Endothelial cell of umbilical vein (primary cell): Measurements from ENCODE around the gene ATXN1. TPM values are rescaled to one million over a fixed set of nuclear protein-coding genes. Genes with fewer than 3 reads are reported as not detected.

Experiments
- BruUV-seq: library from RNA; stranded (reverse); fragments of 400-500 nt; replicated peaks from 2 replicates; lab custom pipeline; 2021; lab: Mats Ljungman, UMichigan
- CTCF ChIA-PET: fragments of 300-600, 350-600 bp; sonication (Branson Sonifier 250); formaldehyde crosslinking; loops from one replicate; lab custom pipeline; 2021; ENCODE audit warnings: antibody characterized with exemption, inconsistent platforms; lab: Charles Lee
- POLR2A ChIA-PET: fragments of 300-600, 350-600 bp; sonication (Branson Sonifier 250); formaldehyde crosslinking; loops from one replicate; lab custom pipeline; 2021; ENCODE audit warnings: antibody characterized with exemption, inconsistent platforms; lab: Charles Lee
- DNase-seq: peaks from one replicate; pipeline ENCODE4 v3.0.0-alpha.2; 2011; ENCODE audit warnings: low read depth, low spot score
- FAIRE-seq: peaks from 2 replicates; lab custom pipeline; 2011; peaks lifted over from hg19 to GRCh38; lab: Jason Lieb, UNC
- H2AFZ ChIP-seq: 2 replicates; pipeline ENCODE4 v1.6.0; 2012; ENCODE audit warnings: low read depth, low read length, control low read depth, inconsistent platforms
- H3K27ac ChIP-seq: 2 replicates; pipeline ENCODE4 v1.5.1; 2011; ENCODE audit warnings: low read depth, mild to moderate bottlenecking, control low read depth, low read length, moderate library complexity; ENCODE audit not compliant: insufficient read depth
- H3K27me3 ChIP-seq, 2 experiments: 2 replicates each; pipeline versions ENCODE4 v1.6.0 to v1.6.1; 2011; ENCODE audit warnings: low read length in 2 of 2, mixed read lengths in 1 of 2; ENCODE audit not compliant: control insufficient read depth in 2 of 2, insufficient read depth in 2 of 2
- H3K36me3 ChIP-seq, 2 experiments: 2 replicates in 1 of 2; 3 replicates in 1 of 2; pipeline ENCODE4 v1.5.1; 2011; ENCODE audit warnings: low read length in 2 of 2, mild to moderate bottlenecking in 1 of 2, moderate library complexity in 1 of 2; ENCODE audit not compliant: control insufficient read depth in 2 of 2, insufficient read depth in 2 of 2; ENCODE audit errors: extremely low read depth in 1 of 2
- H3K4me1 ChIP-seq: 3 replicates; pipeline ENCODE4 v1.5.1; 2011; ENCODE audit warnings: mild to moderate bottlenecking, low read length; ENCODE audit not compliant: control insufficient read depth, insufficient read depth; ENCODE audit errors: extremely low read depth
- H3K4me2 ChIP-seq: 2 replicates; pipeline ENCODE4 v1.6.1; 2011; ENCODE audit warnings: low read length, control low read depth, mixed read lengths; ENCODE audit not compliant: insufficient read depth
- H3K4me3 ChIP-seq, 3 experiments: fragments of 200-600 bp in 1 of 3; sonication (generic), shearing (Covaris generic) in 1 of 3; replicated peaks in 1 of 3; 2 replicates each; pipeline ENCODE4 v1.5.1; 2011 to 2016; ENCODE audit warnings: control low read depth in 3 of 3, low read length in 3 of 3, mild to moderate bottlenecking in 2 of 3, inconsistent platforms in 1 of 3, low read depth in 1 of 3, moderate library complexity in 1 of 3; ENCODE audit not compliant: insufficient read depth in 1 of 3
- H3K79me2 ChIP-seq: 2 replicates; pipeline ENCODE4 v1.6.0; 2012; ENCODE audit warnings: low read length, inconsistent platforms; ENCODE audit not compliant: control insufficient read depth, insufficient read depth
- H3K9ac ChIP-seq: replicated peaks from 2 replicates; pipeline ENCODE3; 2011; ENCODE audit warnings: low read length, control low read depth; ENCODE audit not compliant: insufficient read depth; ENCODE audit errors: extremely low read depth
- H3K9me1 ChIP-seq: replicated peaks from 3 replicates; pipeline ENCODE4 v1.6.0; 2011; ENCODE audit warnings: mild to moderate bottlenecking, low read length; ENCODE audit not compliant: control insufficient read depth, insufficient read depth; ENCODE audit errors: extremely low read depth
- H3K9me3 ChIP-seq: replicated peaks from 2 replicates; pipeline ENCODE4 v1.5.1; 2012; ENCODE audit warnings: low read length, inconsistent platforms; ENCODE audit not compliant: control insufficient read depth, insufficient read depth
- H4K20me1 ChIP-seq: replicated peaks from 2 replicates; pipeline ENCODE3; 2011; ENCODE audit warnings: mild to moderate bottlenecking, low read length; ENCODE audit not compliant: control insufficient read depth, insufficient read depth; ENCODE audit errors: extremely low read depth
- CTCF ChIP-seq, 2 donors: IDR thresholded peaks; 1 replicate in 1 of 2; 2 replicates in 1 of 2; pipeline ENCODE4 v1.5.1; 2011; ENCODE audit warnings: low read length in 2 of 2, mild to moderate bottlenecking in 2 of 2, moderate library complexity in 2 of 2, control low read depth in 1 of 2, inconsistent platforms in 1 of 2, low read depth in 1 of 2; ENCODE audit not compliant: insufficient read depth in 1 of 2; ENCODE audit errors: extremely low read depth in 1 of 2
- FOS ChIP-seq: IDR thresholded peaks from 2 replicates; pipeline ENCODE4 v1.6.1; 2011; ENCODE audit warnings: mild to moderate bottlenecking, low read length, moderate library complexity, borderline replicate concordance; ENCODE audit not compliant: insufficient read depth
- GATA2 ChIP-seq: IDR thresholded peaks from 2 replicates; pipeline ENCODE4 v1.7.0; 2011; ENCODE audit warnings: low read depth, mild to moderate bottlenecking, moderate library complexity, mixed read lengths, low read length; ENCODE audit not compliant: insufficient read length, insufficient read depth
- JUN ChIP-seq: IDR thresholded peaks from 2 replicates; pipeline ENCODE4 v1.6.1; 2011; ENCODE audit warnings: borderline replicate concordance, low read depth; ENCODE audit not compliant: insufficient read length, insufficient read depth
- MAX ChIP-seq: IDR thresholded peaks from 2 replicates; pipeline ENCODE4 v1.6.1; 2011; ENCODE audit not compliant: insufficient read depth, insufficient read length
- MYC ChIP-seq: IDR thresholded peaks from one replicate; pipeline ENCODE4 v1.6.1; 2011; ENCODE audit warnings: mild to moderate bottlenecking, low read depth, low read length
- POLR2A ChIP-seq: IDR thresholded peaks from 2 replicates; pipeline ENCODE4 v1.6.1; 2012; ENCODE audit warnings: low read depth, mild to moderate bottlenecking, control low read depth, low read length
- dilution Hi-C: fragments of 300-500 bp; cut with MboI; formaldehyde crosslinking; loops from one replicate; pipeline ENCODE4 v1.15.0; 2019; ENCODE audit warnings: low sequenced_read_pairs; ENCODE audit not compliant: extremely low pct_ligation_motif_present
- intact Hi-C: fragments of 100-400 bp; cut with micrococcal nuclease; formaldehyde crosslinking; loops from one replicate; pipeline ENCODE4 v1.10.0; 2022
- polyA plus RNA-seq, 4 experiments: library from polyadenylated mRNA; depleted of rRNA in 3 of 4; stranded (reverse) in 3 of 4; unstranded in 1 of 4; fragments of >200 nt; gene quantifications; 2 replicates each; pipeline versions ENCODE4 v1.2.1 to v1.2.3, GENCODE V29; 2011 to 2012; ENCODE audit warnings: missing spikeins in 1 of 4
- total RNA-seq: library from RNA; stranded (reverse); gene quantifications from 2 replicates; pipeline ENCODE4 v1.2.3, GENCODE V29; 2021

The ATXN1 gene
- total and polyA plus RNA-seq, 2 donors (not counting 3 experiments of a cell fraction or from before 2014, with no cell fraction given), result 16.4 to 33.0 TPM

- TF ChIP-seq GATA2 (no peak), FOS (no peak), CTCF (IDR thresholded peaks at IDR 0.05; ENCODE audit: extremely low read depth in 1 of 2, insufficient read depth in 1 of 2, low read depth in 1 of 2, low read length in 2 of 2) (no peak), MYC (no peak), POLR2A (no peak), JUN (no peak), MAX (no peak)
- POLR2A ChIA-PET, result no interaction called here
- Histone ChIP-seq H3K4me3 (no peak overlapping the region), H3K79me2 (no peaks in the 10 kb centered on the region), H3K4me1 (no peaks in the 10 kb centered on the region), H3K9me1 (no peaks in the 10 kb centered on the region), H3K36me3 (no peaks in the 10 kb centered on the region), H3K9me3 (no peaks in the 10 kb centered on the region), H3K27ac (no peak overlapping the region), H4K20me1 (no peaks in the 10 kb centered on the region), H3K4me2 (no peak overlapping the region), H3K27me3 (no peaks in the 10 kb centered on the region), H2AFZ (no peak overlapping the region), H3K9ac (no peak overlapping the region)
- FAIRE-seq (no peak), DNase-seq (no peak)
- CTCF ChIA-PET, result no interaction called here
- intact Hi-C loops, result no loop called here
- dilution Hi-C loops, result no loop called here
- BruUV-seq, result no TSS peak
These were observed 273.1 kb downstream of the ATXN1 start for GRCh38 chr6:16487996-16488674.
